ENCODE results near the gene CFAP61. TPM values are rescaled to one million over a fixed set of nuclear protein-coding genes. Genes with fewer than 3 reads are reported as not detected.

CFAP61 gene
- total RNA-seq, 1 experiment from 2014 or later = 0.61 TPM

GRCh38 chr20:20259533-20259932 lies 207.2 kb downstream of the CFAP61 start:
- ChIA-PET CTCF (interaction anchor here (0.8 to 3.2 kb wide), 2 partner anchors 21 to 335 kb away, joined by 3 to 13 read pairs; no protein-coding TSS in a partner anchor), POLR2A (no interaction called here)
- Mint-ChIP-seq H3K4me3 (no peak overlapping the region), H3K36me3 (no peaks in the 10 kb centered on the region), H3K9me3 (no peaks in the 10 kb centered on the region), H3K4me1 (no peaks in the 10 kb centered on the region), H3K27ac (no peak overlapping the region), H3K27me3 (ENCODE audit: low read depth) (no peaks in the 10 kb centered on the region; the same call in 1 of the 2 replicates)
- no peak for TF ChIP-seq E2F5 (CRISPR knock-in tag; IDR thresholded peaks at IDR 0.05)
- TF ChIP-seq ZNF423 (CRISPR knock-in tag; IDR thresholded peaks at IDR 0.05) = no peak
- TF ChIP-seq CREB1 (CRISPR knock-in tag; IDR thresholded peaks at IDR 0.05) = no peak
- TF ChIP-seq ZNF512 (CRISPR knock-in tag; IDR thresholded peaks at IDR 0.05; ENCODE audit: borderline replicate concordance) = no peak
- TF ChIP-seq ATF2 (CRISPR knock-in tag; IDR thresholded peaks at IDR 0.05; ENCODE audit: borderline replicate concordance, low read depth) = no peak
- TF ChIP-seq MYBL2 (CRISPR knock-in tag; IDR thresholded peaks at IDR 0.05) = no peak
- TF ChIP-seq ETV6 (CRISPR knock-in tag; IDR thresholded peaks at IDR 0.05) = no peak
- TF ChIP-seq CDX4 (CRISPR knock-in tag; IDR thresholded peaks at IDR 0.05; ENCODE audit: borderline replicate concordance) = no peak
- TF ChIP-seq JUN (CRISPR knock-in tag; IDR thresholded peaks at IDR 0.05) = no peak
- TF ChIP-seq RELA (CRISPR knock-in tag; IDR thresholded peaks at IDR 0.05; ENCODE audit: borderline replicate concordance) = no peak
- DNase-seq (ENCODE audit: low spot score) = no peak
- ATAC-seq = no peak

GRCh38 chr20:20261159-20261558 lies 208.8 kb downstream of the CFAP61 start:
- H3K27me3 Mint-ChIP-seq (ENCODE audit: low read depth) = no peaks in the 10 kb centered on the region; the same call in 1 of the 2 replicates
- CTCF ChIA-PET = interaction anchor here (3.2 kb wide), 1 partner anchor 23 kb away, joined by 13 read pairs; no protein-coding TSS in a partner anchor
- H3K9me3 Mint-ChIP-seq = no peaks in the 10 kb centered on the region
- H3K4me3 Mint-ChIP-seq = no peak overlapping the region
- no peaks in the 10 kb centered on the region for H3K36me3 Mint-ChIP-seq
- H3K4me1 Mint-ChIP-seq = no peaks in the 10 kb centered on the region
- DNase-seq (ENCODE audit: low spot score) (no peak), ATAC-seq (no peak)
- POLR2A ChIA-PET = no interaction called here
- no peak overlapping the region for H3K27ac Mint-ChIP-seq
- TF ChIP-seq KAT7 (CRISPR knock-in tag; IDR thresholded peaks at IDR 0.05; ENCODE audit: borderline replicate concordance) (no peak), ZNF425 (CRISPR knock-in tag; conservative IDR thresholded peaks at IDR 0.05) (no peak), TEAD4 (CRISPR knock-in tag; IDR thresholded peaks at IDR 0.05) (no peak), TEAD1 (CRISPR knock-in tag; IDR thresholded peaks at IDR 0.05) (no peak), JAZF1 (CRISPR knock-in tag; IDR thresholded peaks at IDR 0.05) (no peak), ZNF512 (CRISPR knock-in tag; IDR thresholded peaks at IDR 0.05; ENCODE audit: borderline replicate concordance) (no peak), ATF6 (CRISPR knock-in tag; IDR thresholded peaks at IDR 0.05) (no peak), ZNF317 (CRISPR knock-in tag; IDR thresholded peaks at IDR 0.05; ENCODE audit: borderline replicate concordance, low read depth) (no peak), TP53 (CRISPR knock-in tag; IDR thresholded peaks at IDR 0.05) (no peak), RORB (CRISPR knock-in tag; IDR thresholded peaks at IDR 0.05) (no peak), ZNF263 (CRISPR knock-in tag; IDR thresholded peaks at IDR 0.05; ENCODE audit: low read depth) (no peak)
